ENCODE measurements around the gene C4orf50.

DNA sequence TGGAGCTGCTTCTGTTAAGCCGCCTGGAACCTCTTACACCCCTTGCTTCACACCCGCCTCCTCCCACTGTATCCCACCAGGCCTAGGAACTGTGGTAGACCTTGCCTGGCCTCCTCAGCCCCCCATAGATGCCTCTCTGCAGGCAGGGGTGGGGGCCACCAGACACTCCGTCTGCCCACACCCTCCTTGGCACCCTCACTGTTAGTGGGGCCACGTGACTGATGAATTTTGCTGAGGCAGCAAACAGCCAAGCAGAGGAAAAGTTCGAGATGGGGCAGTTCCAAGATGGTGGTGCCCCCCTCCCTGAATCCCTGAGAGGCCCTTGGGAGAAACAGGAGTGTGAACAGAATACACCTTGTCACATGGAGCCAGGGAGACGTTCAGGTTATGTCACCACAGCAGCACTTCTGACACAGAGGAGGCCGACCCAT, 41.2 kb upstream of the C4orf50 start:
- TF ChIP-seq EZH2 (IDR thresholded peaks at IDR 0.05; ENCODE audit: borderline replicate concordance, insufficient read depth, low read length, poor library complexity, severe bottlenecking) (no peak), RAD21 (conservative IDR thresholded peaks at IDR 0.05) (no peak)
